GM12875 (cell line): ENCODE data around the gene ACBD4.

ENCODE experiments used
- H3K4me3 ChIP-seq: one replicate; pipeline ENCODE4 v1.5.1; 2011; ENCODE audit warnings: low read depth, low read length, control low read depth
- CTCF ChIP-seq: IDR thresholded peaks from 2 replicates; pipeline ENCODE4 v1.5.1; 2011; ENCODE audit warnings: low read depth, mild to moderate bottlenecking, control low read depth, inconsistent platforms, low read length, moderate library complexity, borderline replicate concordance; ENCODE audit not compliant: insufficient read depth

Gene ACBD4

GRCh38 chr17:45127548-45128300 lies 7.8 kb upstream of the ACBD4 start:
- no peak for TF ChIP-seq CTCF
- no peak overlapping the region for H3K4me3 ChIP-seq

GRCh38 chr17:45128331-45128730 lies 7.2 kb upstream of the ACBD4 start:
- no peak overlapping the region for H3K4me3 ChIP-seq
- TF ChIP-seq CTCF: no peak

GRCh38 chr17:45128989-45129388 lies 6.5 kb upstream of the ACBD4 start:
- no peak overlapping the region for H3K4me3 ChIP-seq
- no peak for TF ChIP-seq CTCF

DNA sequence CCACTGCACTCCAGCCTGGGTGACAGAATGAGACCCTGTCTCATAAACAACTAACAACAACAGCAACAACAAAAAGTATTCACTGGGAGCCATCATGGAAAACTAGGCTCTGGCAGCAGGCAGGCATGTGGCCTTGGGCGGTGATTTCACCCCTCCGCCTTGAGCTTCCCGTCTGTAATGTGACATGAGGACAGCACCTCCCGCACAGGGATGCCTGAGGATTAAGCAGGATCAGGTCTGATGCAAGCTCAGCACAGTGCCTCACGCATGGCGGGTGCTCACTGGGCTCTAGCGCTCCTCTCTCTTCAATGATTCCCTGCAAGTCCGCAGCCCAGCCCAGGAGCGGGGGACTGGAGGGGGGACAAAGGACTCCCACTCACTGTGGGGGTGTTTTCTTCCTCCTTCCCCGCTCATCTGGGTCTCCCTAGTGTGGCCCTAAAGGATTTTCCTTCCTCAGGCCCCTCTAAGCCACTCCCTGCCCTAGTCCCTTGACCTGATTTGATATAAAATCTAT lies 6.0 kb upstream of the ACBD4 start:
- TF ChIP-seq CTCF: no peak
- H3K4me3 ChIP-seq: no peak overlapping the region

DNA sequence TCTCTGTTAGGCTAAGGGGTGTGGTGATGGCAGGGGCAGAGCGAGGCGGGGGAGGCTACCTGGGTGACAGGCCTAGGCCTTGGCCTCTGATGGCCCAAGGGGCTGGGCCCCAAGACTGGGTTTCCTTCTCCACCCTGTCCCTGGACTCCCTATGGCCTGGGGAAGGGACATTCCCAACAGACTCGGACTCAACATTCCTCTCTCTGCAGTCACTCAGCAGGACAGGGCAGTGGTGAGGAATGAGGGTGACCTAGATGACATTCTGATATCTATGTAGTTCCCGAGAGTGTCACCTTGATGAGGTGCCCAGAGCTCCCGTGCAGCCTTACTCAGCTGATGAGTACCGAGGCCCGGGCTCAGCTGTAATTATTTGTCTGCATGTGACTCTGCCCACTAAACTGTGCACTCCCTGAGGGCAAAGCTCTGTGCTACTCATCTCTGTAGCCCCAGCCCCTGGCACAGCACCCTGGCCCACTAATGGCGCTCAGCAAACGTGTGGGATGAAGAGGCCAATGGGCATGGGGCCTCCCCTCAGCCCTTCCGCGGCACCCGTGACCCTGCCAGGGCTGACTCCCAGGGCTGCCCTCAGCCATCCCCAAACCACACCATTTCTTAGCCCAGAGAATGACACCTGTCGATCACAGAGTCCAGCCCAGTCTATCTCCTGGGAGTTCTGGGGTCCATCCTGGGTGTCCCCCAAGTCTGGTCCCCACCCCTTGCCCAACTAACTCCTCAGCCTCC lies 5.4 kb upstream of the ACBD4 start:
- TF ChIP-seq CTCF: no peak
- H3K4me3 ChIP-seq: no peak overlapping the region

DNA sequence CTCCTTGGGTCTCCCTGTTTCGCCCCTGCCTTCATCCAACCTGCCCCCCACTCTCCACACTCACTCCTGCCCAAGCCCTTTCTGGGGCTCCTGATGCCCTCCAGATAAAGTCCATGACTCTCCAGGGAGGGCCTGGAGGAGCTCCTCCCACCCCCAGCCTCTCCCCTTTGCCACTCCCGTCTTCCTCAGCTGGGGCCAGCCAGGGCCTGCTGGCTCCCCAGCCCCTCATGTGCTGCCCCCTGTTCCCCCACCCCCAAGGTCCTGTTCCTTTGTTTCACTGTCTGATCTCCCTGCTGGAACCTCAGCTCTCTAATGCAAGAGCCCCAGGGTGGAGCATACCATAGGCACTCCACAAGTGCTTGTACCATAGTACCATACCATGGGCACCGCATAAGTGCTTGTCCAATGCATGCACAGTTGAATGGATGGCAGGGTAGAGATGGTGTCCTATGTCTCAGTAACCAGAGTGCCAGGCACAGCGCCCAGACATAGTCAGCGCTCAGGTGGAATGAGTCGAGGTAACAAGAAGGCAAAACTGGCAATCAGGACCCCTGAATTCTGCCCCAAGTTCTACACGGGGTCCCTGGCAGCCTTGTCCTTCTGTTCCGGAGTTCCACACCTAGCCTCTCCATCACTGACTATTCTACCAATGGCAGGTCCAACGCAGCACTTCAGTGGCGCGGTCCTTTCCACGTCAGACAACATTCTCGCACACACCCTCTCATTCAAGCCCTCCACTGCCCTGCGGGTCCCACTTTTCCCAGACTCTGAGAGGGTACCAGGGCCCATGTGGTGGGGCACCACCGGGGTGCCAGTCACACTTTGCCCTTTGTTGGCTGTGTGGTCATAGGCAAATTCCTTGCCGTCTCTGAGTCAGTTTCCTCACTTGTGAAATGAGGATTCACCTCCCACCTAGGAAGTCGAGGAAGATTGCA lies 4.5 kb upstream of the ACBD4 start:
- TF ChIP-seq CTCF: no peak
- no peak overlapping the region for H3K4me3 ChIP-seq
